NCI-H2196 (cell line): Measurements from ENCODE around the gene LRRC8A.

ENCODE experiments used
- DNase-seq: peaks from one replicate; lab custom pipeline; 2025; ENCODE audit not compliant: unreplicated experiment; lab: John Stamatoyannopoulos, UW

The LRRC8A gene

DNA sequence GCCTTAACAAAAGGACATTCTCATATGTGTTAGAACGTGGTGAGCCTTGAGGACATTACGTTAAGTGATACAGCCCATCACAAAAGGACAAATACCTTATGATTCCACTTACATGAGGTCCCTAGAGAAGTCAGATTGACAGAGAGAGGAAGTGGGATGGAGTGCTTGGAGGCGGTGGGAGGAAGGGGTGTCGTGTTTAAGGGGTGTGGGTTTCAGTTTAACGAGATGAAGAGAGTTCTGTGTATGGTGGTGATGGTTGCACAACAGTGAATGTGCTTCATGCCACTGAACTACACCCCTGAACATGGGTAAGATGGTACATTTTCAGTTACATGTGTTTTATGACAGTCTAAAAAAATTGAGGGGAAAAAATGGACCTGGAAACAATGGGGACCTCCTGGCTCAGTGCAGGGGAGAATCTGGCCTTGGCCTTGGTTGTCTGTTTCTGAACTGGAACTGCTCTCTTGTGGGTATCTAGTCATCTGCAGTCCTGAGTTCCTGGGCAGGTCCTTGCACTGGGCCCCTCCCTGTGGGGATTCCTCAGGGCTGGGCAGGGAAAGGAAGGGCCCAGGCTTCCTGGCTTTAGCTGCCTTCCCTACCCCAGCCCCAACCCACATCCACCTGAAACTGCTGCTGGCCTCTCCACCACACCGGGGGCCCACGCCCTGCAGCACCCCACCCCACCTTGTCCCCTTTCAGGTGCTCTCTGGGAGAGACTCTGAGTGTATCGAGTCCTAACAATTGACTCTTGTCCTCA, 17.8 kb downstream of the LRRC8A start:
- no peak for DNase-seq

DNA sequence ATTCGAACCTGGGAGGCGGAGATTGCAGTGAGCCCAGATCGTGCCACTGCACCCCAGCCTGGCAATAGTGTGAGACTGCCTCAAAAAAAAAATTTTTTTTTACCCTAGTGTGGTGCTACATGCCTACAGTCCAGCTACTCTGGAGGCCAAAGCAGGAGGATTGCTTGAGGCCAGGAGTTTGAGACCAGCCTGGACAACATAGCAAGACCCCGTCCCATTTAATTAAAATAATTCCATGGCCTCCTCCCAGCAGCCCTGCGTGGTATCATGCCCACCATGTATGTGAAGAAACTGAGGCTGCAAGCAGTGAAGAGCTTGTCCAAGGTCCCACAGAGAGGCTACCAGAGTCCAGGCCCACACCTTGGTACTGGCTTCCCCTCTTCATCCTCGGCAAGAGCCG, 19.4 kb downstream of the LRRC8A start:
- no peak for DNase-seq

DNA sequence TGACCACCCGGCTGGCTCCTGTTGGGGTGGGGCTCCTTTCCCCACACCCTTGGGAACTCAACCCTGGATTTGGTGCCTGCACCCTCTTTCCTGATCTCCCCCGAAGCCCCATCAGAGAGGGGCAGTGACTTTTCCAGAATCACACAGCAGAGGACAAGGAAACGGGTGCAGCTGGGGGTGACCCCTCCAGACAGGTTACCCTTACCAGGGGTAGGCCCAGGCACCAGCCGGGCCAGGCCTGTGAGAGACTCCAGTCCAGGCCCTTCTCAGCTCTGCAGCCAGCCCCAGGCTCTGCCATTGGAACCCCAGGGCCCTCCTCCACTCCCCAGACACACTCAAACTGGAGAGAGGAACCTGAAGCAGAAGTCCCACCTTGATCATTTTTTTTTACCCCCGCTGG, 19.9 kb downstream of the LRRC8A start:
- no peak for DNase-seq

DNA sequence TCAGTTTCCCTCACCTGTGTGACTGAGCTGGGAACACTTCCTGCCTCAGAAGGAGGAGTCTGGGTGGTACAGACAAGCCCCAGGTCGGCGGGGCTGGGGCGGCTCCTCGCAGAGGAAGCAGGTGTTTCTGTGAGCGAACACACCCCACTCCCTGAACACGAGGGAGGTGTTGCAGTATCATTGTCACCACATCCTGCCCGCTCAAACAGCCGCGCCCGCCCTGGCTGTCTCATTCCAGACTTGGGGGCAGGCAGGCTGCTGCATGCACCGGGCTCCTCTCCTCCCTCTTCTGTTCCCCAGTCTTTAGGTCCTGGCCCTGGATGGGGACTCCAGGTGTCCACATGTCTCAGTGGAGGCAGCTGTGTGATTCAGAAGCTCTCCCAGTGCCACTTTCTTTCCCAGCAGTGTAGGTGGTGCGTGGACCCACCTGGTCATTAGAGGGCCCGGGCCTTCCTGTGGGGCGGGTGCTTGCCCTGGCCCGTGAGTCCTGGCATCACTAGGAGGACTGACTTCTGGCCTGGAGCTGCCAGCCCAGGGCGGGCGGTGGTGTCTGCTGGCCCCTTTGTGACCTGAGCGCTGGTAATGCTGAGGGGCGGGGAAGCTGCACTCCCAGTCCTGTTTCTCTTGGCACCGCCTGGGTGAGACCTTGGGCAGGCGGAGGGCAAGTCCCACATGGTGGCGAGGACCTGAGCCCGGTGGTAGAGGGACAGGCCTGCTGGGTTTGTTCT, 20.6 kb downstream of the LRRC8A start:
- peak; percentile 63 for DNase-seq

DNA sequence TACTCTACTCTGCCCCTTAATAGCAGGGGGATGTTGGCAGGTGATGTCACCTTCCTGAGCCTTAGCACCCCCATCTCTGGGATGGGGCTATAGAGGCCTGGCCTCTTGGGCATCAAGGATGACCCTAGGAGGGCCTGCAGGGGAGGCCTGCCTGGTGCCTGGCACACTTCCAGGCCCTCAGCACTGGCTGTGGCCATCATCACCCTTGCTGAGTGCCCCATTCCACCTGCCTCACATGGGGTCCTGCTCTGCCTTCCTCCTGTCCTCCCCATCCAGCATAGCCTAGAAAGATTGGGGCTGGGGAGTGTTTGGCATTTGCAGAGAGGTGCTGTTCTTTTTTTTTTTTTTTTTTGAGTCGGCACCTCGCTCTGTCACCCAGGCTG, 21.1 kb downstream of the LRRC8A start:
- no peak for DNase-seq

DNA sequence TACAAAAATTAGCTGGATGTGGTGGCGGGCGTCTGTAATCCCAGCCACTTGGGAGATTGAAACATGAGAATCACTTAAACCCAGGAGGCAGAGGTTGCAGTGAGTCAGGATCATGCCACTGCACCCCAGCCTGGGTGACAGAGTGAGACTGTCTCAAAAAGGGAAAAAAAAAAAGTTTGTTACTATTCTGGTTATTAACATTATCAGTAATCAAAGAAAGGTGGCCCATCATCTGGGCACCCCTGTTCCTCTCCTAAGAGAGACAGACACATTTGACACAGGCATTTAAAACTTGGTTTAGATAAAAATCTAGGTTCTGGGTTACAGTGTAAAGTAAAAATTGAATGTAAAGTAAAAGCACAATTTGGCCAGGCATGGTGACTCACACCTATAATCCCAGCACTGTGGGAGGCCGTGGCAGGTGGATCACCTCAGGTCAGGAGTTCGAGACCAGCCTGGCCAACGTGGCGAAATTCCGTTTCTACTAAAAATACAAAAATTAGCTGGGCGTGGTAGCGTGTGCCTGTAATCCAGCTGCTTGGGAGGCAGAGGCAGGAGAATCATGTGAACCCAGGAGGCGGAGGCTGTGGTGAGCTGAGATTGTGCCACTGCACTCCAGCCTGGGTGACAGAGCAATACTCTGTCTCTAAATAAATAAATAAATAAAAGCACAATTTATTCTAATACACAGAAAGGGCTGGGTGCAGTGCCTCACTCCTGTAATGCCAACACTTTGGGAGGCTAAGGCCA, 22.1 kb downstream of the LRRC8A start:
- no peak for DNase-seq

DNA sequence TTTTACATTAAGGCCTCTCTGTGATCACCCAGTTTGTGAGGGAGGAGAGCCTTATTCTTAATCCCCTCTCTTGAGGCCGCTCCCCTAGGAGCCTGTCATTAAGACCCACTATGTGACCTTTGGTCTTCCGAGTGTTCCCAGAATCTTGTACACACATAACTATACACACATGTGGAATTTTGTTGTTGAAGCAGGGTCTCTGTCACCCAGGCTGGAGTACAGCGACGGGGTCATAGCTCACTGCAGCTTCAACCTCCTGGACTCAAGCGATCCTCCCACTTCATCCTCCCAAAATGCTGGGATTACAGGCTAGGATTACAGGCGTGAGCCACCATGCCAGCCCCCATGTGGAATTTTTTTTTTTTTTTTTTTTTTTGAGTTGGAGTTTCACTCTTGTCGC, 24.0 kb downstream of the LRRC8A start:
- DNase-seq: no peak

DNA sequence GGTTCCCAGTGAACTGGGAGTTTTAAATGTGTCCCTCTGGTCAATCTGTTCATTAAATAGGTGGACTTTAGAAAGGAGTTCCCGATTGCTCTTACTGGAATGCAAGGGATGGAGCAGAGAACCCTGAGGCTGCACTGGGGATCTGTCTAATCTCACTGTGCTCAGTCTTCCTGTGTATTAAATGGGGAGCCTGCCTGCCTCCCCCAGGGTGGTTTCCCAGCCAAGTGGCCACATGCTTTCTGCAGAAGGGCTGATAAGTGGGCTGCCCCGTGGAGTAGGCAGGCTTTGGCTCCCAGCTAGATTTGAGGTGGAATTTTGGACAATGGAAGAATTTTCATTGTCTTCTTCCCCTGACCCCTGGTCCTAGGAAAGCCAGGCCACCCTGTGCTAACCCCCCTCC, 24.8 kb downstream of the LRRC8A start:
- DNase-seq: no peak

DNA sequence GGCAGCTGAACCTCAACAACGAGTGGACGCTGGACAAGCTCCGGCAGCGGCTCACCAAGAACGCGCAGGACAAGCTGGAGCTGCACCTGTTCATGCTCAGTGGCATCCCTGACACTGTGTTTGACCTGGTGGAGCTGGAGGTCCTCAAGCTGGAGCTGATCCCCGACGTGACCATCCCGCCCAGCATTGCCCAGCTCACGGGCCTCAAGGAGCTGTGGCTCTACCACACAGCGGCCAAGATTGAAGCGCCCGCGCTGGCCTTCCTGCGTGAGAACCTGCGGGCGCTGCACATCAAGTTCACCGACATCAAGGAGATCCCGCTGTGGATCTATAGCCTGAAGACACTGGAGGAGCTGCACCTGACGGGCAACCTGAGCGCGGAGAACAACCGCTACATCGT, 26.4 kb downstream of the LRRC8A start:
- no peak for DNase-seq

DNA sequence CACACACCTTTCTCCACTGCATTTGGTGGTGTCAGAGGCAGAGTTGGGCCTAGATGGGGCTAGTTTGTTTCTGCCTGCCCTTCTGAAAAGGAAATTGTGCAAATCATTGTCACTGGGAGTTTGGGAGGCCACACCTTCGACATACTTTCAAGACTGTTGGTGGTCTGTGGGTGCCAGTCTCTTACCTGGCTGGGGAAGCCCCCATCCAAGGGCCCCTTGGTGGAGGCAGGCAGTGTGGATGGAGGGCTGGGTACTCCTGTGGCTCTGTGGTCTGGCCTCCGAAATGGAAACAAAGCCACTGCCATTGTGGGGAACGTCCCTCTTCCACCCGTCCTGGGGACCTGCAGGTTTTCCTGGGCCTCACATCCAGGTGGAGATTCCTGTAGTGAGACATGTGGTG, 27.9 kb downstream of the LRRC8A start:
- no peak for DNase-seq

DNA sequence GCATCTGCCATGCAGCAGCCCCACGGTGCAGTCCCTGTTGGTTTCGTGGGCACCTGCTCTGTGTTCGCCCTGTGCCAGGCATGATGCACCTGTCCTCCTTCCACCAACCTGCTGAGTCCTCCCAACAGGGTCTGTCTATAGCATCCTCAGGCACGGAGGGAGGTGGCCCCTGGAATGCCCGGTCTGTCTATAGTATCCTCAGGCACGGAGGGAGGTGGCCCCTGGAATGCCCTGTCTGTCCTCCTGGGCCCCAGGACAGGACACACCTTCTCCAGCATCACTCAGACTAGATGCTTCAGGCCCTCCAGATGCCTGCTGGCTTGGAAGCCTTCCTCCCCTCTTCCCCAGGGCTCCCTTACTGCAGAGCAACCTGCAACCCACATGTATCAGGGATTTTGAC, 29.0 kb downstream of the LRRC8A start:
- no peak for DNase-seq

DNA sequence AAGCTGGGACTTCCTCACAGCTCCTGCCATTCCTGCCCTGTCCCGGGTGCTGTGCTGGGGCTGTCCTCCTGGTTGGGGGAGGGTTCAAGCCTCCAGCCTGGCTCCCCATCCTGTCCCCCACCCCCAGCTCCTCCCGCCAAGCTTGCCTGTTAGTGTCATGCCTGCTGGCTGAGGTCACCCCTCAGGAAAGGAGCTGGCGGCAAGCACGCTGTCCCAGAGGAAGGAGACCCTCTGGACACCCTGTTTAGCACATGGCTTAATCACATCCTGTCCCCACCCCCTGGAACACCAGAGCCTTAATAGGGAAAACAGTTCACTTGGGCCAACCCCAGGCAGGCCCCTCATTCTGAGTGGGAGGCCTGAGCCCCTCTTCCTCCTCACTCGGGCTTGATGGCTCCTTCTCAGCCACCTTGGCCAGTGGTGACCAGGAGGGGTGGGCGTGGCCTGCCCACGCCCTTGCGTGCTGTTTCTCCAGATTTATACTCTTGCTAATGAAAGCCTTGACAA, 29.6 kb downstream of the LRRC8A start:
- no peak for DNase-seq

DNA sequence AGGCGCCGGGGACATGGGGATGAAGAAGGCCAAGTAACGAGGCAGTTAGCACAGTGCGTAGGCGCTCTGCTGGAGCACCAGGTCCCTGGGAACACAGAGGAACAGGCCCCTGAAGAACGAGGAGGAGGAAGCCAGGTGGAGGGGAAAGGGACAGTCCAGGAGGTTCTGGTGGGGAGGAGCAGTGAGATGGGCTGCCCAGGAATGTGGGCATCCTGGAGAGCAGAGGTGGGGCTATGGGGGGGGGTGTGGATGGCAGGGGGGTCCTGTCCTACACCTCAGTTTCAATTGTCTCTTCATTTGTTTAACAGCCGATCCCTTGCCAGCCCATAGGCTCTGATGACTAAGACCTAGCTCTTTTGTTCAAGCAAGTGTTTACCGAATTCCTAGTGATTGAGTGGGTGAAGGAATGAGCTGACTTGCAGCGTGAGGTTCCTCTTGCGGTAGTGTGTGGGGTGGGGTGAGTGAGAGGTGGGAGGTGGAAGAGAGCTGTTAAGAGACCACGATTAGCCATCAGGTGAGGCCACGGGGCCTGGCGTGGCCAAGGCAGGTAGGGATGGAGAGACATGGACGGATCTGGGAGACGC, 30.4 kb downstream of the LRRC8A start:
- peak; percentile 16 for DNase-seq

DNA sequence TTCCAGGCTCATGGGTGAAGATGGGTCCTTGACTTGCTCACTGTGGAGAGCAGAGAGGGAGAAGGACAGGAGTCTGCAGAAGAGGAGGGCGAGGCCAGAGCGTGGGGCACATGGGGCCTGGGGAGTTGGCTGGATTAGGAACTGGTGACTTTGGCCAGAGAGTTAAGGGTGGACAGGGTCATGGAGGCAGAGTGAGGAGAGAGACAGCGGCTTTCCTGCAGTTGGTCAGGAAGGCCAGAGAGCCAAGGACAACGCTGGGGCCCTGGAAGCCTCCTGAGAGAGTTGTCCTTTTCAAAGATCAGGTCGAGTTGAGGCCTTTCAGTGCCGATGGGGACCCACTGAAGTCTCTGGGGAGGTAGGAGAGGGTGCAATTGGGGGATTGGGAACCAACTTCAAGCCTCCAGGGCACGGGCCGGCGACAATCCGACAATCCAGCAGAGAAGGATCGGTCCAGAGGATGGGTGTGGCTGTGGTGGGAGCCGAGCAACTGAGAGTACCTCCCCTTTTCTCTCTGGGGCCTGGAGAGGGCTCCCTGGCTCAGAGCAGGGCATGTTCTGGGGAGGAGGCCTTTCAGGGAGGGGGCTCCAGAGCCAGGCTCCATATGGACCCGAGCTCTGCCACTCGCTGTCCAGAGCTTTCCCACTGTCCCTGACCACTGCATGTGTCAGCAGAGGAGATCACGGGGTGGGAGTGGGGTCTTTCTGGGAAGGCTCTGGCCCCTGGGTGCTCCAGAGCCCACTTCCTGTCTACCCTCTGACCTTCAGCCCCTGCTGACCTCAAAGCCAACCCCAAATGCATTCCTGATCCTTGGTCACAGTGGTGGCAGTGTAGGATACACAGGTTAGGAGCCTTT, 31.3 kb downstream of the LRRC8A start:
- DNase-seq: no peak

DNA sequence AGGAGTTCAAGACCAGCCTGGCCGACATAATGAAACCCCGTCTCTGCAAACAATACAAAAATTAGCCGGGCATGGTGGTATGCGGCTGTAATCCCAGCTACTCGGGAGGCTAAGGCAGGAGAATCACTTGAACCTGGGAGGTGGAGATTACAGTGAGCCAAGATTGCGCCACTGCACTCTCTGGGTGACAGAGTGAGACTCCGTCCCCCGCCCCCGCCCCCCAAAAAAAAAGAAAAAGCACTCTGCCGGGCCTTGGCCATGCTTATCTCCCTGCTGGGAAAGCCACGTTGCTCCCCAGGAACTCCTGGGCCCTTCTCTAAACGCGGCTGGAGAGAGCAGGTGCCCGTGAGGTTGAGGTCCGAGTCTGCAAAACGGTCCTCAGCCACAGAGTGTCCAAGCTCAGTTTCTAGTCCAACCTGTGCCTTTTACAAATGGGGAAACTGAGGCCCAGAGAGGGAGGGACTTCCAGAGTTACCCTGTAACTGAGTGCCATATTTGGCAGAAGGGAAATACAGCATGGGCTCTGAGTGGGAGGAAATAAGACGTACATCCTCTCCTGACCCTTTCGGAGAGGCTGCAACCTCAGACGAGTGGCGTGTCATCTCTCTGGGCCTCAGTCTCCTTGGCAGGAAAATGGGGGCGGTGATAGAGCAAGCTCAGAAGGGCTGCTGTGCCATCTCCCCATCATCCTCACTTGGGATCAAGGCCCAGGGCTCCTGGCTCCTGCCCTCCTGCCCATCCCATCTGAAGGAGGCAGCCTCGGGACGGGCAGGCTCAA, 32.3 kb downstream of the LRRC8A start:
- no peak for DNase-seq

DNA sequence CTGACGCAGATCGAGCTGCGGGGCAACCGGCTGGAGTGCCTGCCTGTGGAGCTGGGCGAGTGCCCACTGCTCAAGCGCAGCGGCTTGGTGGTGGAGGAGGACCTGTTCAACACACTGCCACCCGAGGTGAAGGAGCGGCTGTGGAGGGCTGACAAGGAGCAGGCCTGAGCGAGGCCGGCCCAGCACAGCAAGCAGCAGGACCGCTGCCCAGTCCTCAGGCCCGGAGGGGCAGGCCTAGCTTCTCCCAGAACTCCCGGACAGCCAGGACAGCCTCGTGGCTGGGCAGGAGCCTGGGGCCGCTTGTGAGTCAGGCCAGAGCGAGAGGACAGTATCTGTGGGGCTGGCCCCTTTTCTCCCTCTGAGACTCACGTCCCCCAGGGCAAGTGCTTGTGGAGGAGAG, 34.3 kb downstream of the LRRC8A start:
- DNase-seq: no peak

DNA sequence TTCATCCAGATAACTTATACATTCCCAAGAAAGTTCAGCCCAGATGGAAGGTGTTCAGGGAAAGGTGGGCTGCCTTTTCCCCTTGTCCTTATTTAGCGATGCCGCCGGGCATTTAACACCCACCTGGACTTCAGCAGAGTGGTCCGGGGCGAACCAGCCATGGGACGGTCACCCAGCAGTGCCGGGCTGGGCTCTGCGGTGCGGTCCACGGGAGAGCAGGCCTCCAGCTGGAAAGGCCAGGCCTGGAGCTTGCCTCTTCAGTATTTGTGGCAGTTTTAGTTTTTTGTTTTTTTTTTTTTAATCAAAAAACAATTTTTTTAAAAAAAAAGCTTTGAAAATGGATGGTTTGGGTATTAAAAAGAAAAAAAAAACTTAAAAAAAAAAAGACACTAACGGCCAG, 34.8 kb downstream of the LRRC8A start:
- no peak for DNase-seq

DNA sequence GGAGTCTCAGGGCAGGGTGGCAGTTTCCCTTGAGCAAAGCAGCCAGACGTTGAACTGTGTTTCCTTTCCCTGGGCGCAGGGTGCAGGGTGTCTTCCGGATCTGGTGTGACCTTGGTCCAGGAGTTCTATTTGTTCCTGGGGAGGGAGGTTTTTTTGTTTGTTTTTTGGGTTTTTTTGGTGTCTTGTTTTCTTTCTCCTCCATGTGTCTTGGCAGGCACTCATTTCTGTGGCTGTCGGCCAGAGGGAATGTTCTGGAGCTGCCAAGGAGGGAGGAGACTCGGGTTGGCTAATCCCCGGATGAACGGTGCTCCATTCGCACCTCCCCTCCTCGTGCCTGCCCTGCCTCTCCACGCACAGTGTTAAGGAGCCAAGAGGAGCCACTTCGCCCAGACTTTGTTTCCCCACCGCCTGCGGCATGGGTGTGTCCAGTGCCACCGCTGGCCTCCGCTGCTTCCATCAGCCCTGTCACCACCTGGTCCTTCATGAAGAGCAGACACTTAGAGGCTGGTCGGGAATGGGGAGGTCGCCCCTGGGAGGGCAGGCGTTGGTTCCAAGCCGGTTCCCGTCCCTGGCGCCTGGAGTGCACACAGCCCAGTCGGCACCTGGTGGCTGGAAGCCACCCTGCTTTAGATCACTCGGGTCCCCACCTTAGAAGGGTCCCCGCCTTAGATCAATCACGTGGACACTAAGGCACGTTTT, 35.4 kb downstream of the LRRC8A start:
- peak; percentile 84 for DNase-seq

DNA sequence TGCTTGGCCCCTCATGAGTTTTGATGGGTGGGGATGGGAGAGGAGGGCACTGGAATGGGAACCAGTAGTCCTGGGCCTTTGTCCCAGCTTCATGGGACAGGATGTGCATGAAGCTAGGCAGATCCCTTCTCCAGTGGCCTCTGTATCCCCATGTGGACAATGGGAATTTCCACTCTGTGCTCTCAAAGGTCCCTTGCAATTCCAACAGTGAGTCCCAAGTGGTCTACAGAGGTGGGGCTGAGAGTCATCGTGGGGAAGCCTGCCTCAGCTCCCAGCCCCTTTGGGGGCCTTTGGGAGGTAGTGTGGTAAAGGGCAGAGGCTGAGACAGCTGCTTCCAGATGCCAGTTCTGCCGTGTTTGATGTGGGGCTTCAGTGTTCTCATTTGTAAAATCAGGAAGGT, 37.0 kb downstream of the LRRC8A start:
- DNase-seq: no peak
